GM12872 (cell line): ENCODE measurements around the gene PRICKLE4.
A peak's percentile ranks its signal among the peaks of the same experiment; 100 is the strongest.

Experiments used
- CTCF ChIP-seq: IDR thresholded peaks from 3 replicates; pipeline ENCODE4 v1.5.1; 2011; ENCODE audit warnings: low read depth, mild to moderate bottlenecking, low read length, moderate library complexity; ENCODE audit not compliant: insufficient read depth

Gene PRICKLE4

DNA sequence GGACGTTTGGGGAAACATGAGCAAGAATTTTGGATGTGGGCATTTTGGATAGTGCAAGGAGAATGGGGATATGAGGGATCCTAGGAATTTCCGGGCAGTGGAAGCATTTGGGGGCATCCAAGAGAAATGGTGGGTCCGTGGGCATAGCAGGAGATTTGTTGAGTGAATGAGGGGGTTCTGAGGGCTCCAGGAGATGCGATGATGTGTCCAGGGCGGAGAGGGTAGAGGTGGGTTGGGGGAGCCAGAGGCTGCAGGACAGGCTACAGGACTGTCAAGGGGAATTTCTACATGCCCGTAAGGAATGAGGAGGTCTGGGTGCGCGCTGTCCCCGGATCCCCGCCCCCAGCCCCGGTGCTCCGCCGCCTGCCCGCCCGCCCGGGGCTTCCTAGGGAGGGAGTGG, 1.2 kb upstream of the PRICKLE4 start:
- no peak for TF ChIP-seq CTCF

- peak; percentile 91 for TF ChIP-seq CTCF
These were observed 613 bp upstream of the PRICKLE4 start, which contains the start of gene FRS3 for GRCh38 chr6:41779788-41780550. Gene FRS3, minus strand, starts transcription at chr6:41779900. Its CDS starts 2,913 bp downstream, at chr6:41776987.

GRCh38 chr6:41781366-41781730, 766 bp downstream of the PRICKLE4 start:
- no peak for TF ChIP-seq CTCF

- no peak for TF ChIP-seq CTCF
These were observed 2.7 kb downstream of the PRICKLE4 start for GRCh38 chr6:41783106-41783780.

- TF ChIP-seq CTCF: no peak
These were observed 4.1 kb downstream of the PRICKLE4 start for GRCh38 chr6:41784581-41785171.

DNA sequence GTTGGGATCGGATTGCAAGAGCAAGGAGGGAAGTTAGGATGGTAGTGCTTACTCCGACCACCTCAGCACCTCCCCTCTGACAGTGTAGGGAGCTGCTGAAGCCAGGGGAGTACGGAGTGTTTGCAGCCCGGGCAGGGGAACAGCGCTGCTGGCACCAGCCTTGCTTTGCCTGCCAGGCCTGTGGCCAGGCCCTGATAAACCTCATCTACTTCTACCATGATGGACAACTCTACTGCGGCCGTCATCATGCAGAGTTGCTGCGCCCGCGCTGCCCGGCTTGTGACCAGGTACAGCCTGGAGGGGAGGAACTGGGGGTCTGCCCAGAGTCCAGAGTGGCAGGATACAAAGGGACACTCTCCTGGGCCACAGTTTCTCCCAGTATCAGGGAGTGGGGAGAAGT, 4.7 kb downstream of the PRICKLE4 start:
- TF ChIP-seq CTCF: no peak

GRCh38 chr6:41785689-41786450, 5.3 kb downstream of the PRICKLE4 start:
- no peak for TF ChIP-seq CTCF
